ENCODE data around the gene ZNF76. TPM values are rescaled to one million over a fixed set of nuclear protein-coding genes. Genes with fewer than 3 reads are reported as not detected.

The ZNF76 gene
- total and polyA plus RNA-seq, 9 of the 15 experiments (the other 6 are each of a cell fraction or from before 2014, with no cell fraction given) = 1.2 to 17.8 (median 10.7) TPM

GRCh38 chr6:35259948-35260590 is 534 bp downstream of the ZNF76 start (continued):
- TF ChIP-seq TOE1 (IDR thresholded peaks at IDR 0.05; ENCODE audit: borderline replicate concordance) (0 out of 2 replicates have a peak, but pooled peaks have one; percentile 37), TOE1 (CRISPR knock-in tag; IDR thresholded peaks at IDR 0.05; ENCODE audit: borderline replicate concordance, low read depth) (no peak), MEIS2 (IDR thresholded peaks at IDR 0.05; ENCODE audit: partially characterized antibody) (peak; percentile 65), HDAC1 (IDR thresholded peaks at IDR 0.05) (peak in 1 of 2 experiments; percentile 60; a peak in 2 of 4 replicates), DMBX1 (CRISPR knock-in tag; IDR thresholded peaks at IDR 0.05; ENCODE audit: borderline replicate concordance) (peak; percentile 28; the same call in 1 of the 2 replicates), HMG20A (CRISPR knock-in tag; conservative IDR thresholded peaks at IDR 0.05) (0 out of 2 replicates have a peak, but pooled peaks have one; percentile 21), NR2C2 (CRISPR knock-in tag; IDR thresholded peaks at IDR 0.05) (no peak), NR2C2 (tag; IDR thresholded peaks at IDR 0.05) (peak; percentile 68), AFF1 (IDR thresholded peaks at IDR 0.05; ENCODE audit: low read depth in 1 of 2, partially characterized antibody in 2 of 2) (peak; percentile 51 to 68), ZNF740 (CRISPR knock-in tag; IDR thresholded peaks at IDR 0.05) (peak; percentile 34; the same call in 1 of the 2 replicates), ZNF740 (tag; IDR thresholded peaks at IDR 0.05) (no peak; a peak in 1 of 4 replicates), RERE (CRISPR knock-in tag; IDR thresholded peaks at IDR 0.05; ENCODE audit: borderline replicate concordance) (no peak), HMBOX1 (IDR thresholded peaks at IDR 0.05) (peak; percentile 63), MAFK (IDR thresholded peaks at IDR 0.05; ENCODE audit: low read length) (no peak), SREBF2 (CRISPR knock-in tag; IDR thresholded peaks at IDR 0.05) (no peak), ZNF561 (CRISPR knock-in tag; conservative IDR thresholded peaks at IDR 0.05) (no peak)

Measured in K562 (cell line).